ENCODE measurements around the gene TNFSF8. TPM values are rescaled to one million over a fixed set of nuclear protein-coding genes. Genes with fewer than 3 reads are reported as not detected.

TNFSF8 gene
- total RNA-seq, 1 donor from 2014 or later: 1.0 TPM

GRCh38 chr9:114957558-114957957 is 27.2 kb upstream of the TNFSF8 start:
- no peak for TF ChIP-seq CTCF (IDR thresholded peaks at IDR 0.05)
- Mint-ChIP-seq H3K9me3 (peaks cover 20% of the 10 kb centered on the region), H3K36me3 (ENCODE audit: low read depth) (peaks cover 5% of the 10 kb centered on the region), H3K27ac (no peak overlapping the region), H3K27me3 (peaks cover 11% of the 10 kb centered on the region), H3K4me3 (no peak overlapping the region), H3K4me1 (peaks cover 12% of the 10 kb centered on the region)
- ChIA-PET POLR2A (no interaction called here), CTCF (no interaction called here)
- DNase-seq: no peak
- no peak for ATAC-seq (ENCODE audit: low read depth)
- intact Hi-C loops (cut with micrococcal nuclease): no loop called here

- Mint-ChIP-seq H3K27ac (no peak overlapping the region), H3K9me3 (peaks cover 13% of the 10 kb centered on the region), H3K27me3 (peaks cover 13% of the 10 kb centered on the region), H3K4me1 (peaks cover 12% of the 10 kb centered on the region), H3K4me3 (no peak overlapping the region), H3K36me3 (ENCODE audit: low read depth) (peaks cover 3% of the 10 kb centered on the region)
- ATAC-seq (ENCODE audit: low read depth) (no peak), DNase-seq (no peak)
- intact Hi-C loops (cut with micrococcal nuclease): no loop called here
- POLR2A ChIA-PET: no interaction called here
- TF ChIP-seq CTCF (IDR thresholded peaks at IDR 0.05): no peak
- CTCF ChIA-PET: no interaction called here
These were observed 24.7 kb upstream of the TNFSF8 start for GRCh38 chr9:114954956-114955582.

- CTCF ChIA-PET: interaction anchor here (0.6 kb wide), 1 partner anchor 1707 kb away, joined by 3 read pairs; no protein-coding TSS in a partner anchor
These were observed 23.6 kb upstream of the TNFSF8 start for GRCh38 chr9:114953959-114954358.

GRCh38 chr9:114953046-114953445 is 22.7 kb upstream of the TNFSF8 start:
- H3K4me1 Mint-ChIP-seq: peaks cover 9% of the 10 kb centered on the region
- intact Hi-C loops (cut with micrococcal nuclease): no loop called here
- H3K27me3 Mint-ChIP-seq: peaks cover 13% of the 10 kb centered on the region
- ChIA-PET CTCF (interaction anchor here (0.6 kb wide), 1 partner anchor 1708 kb away, joined by 3 read pairs; no protein-coding TSS in a partner anchor), POLR2A (no interaction called here)
- DNase-seq (no peak), ATAC-seq (ENCODE audit: low read depth) (no peak)
- no peaks in the 10 kb centered on the region for H3K9me3 Mint-ChIP-seq
- no peaks in the 10 kb centered on the region for H3K36me3 Mint-ChIP-seq (ENCODE audit: low read depth)
- no peak overlapping the region for H3K27ac Mint-ChIP-seq
- TF ChIP-seq CTCF (IDR thresholded peaks at IDR 0.05): no peak
- H3K4me3 Mint-ChIP-seq: no peak overlapping the region

More at GRCh38 chr9:114953959-114954358, 23.6 kb upstream of the TNFSF8 start:
- Mint-ChIP-seq H3K9me3 (peaks cover 3% of the 10 kb centered on the region), H3K27ac (no peak overlapping the region), H3K4me1 (peaks cover 12% of the 10 kb centered on the region), H3K36me3 (ENCODE audit: low read depth) (no peaks in the 10 kb centered on the region), H3K27me3 (peaks cover 13% of the 10 kb centered on the region), H3K4me3 (no peak overlapping the region)
- TF ChIP-seq CTCF (IDR thresholded peaks at IDR 0.05): no peak
- ATAC-seq (ENCODE audit: low read depth) (no peak), DNase-seq (no peak)
- POLR2A ChIA-PET: no interaction called here
- intact Hi-C loops (cut with micrococcal nuclease): no loop called here

- no peaks in the 10 kb centered on the region for H3K36me3 Mint-ChIP-seq (ENCODE audit: low read depth)
- H3K4me3 Mint-ChIP-seq: no peak overlapping the region
- intact Hi-C loops (cut with micrococcal nuclease): no loop called here
- H3K9me3 Mint-ChIP-seq: no peaks in the 10 kb centered on the region
- H3K27me3 Mint-ChIP-seq: peaks cover 13% of the 10 kb centered on the region
- TF ChIP-seq CTCF (IDR thresholded peaks at IDR 0.05): no peak
- ChIA-PET POLR2A (no interaction called here), CTCF (no interaction called here)
- DNase-seq (no peak), ATAC-seq (ENCODE audit: low read depth) (no peak)
- H3K4me1 Mint-ChIP-seq: peaks cover 12% of the 10 kb centered on the region
- H3K27ac Mint-ChIP-seq: no peak overlapping the region
These were observed 20.4 kb upstream of the TNFSF8 start for GRCh38 chr9:114950761-114951160.

All from activated B cell treated with CpG ODN at 0.5 μM for 24 hours (primary cell).